SK-N-MC (cell line): ENCODE results near the gene MYO18A.

Experiments
- EZH2 ChIP-seq: fragments of 200-600 bp; sonication (generic); IDR thresholded peaks from one replicate; pipeline ENCODE4 v1.6.1; 2017; ENCODE audit warnings: antibody characterized with exemption
- POLR2AphosphoS5 ChIP-seq: IDR thresholded peaks from 2 replicates; pipeline ENCODE4 v1.6.1; 2012; ENCODE audit warnings: mild to moderate bottlenecking, low read depth, low read length, borderline replicate concordance

DNA sequence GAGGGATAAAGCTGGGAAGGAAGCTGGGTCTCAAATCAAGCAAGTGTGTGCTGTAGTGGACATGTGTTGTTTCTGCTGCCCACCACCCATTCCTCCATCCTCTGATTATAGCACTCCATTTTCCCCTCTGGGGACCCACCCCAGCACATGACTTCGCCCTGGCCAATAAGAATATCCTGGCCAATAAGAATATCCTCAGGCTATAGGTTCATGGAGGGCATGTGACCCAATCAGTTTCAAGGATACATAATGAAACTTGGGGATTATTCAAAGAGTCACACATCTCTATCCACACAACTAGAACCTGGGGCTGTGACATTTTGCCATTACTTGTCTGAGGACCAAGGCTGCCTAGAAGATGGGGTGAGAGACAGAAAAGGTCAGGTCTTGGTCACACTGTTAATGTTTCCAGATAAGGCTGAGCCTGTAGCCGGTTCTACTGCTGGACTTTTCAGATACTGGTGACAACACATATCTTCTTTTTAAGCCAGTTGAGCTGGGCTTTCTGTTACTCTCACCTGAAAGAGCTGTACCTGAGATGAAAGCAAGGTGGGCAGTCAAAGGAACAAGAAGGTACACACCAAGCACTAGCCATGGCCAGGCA, 33.7 kb downstream of the MYO18A start:
- TF ChIP-seq EZH2 (no peak), POLR2AphosphoS5 (no peak)
